Gastrocnemius medialis (tissue), 4 donors: ENCODE measurements around the gene DBNL.

Source experiments
- CTCF ChIP-seq, 5 experiments: fragments of 450-650 bp in 3 of 5; fragments of 200-600 bp in 2 of 5; sonication (generic) in 2 of 5; IDR thresholded peaks in 4 of 5; conservative IDR thresholded peaks in 1 of 5; 1 replicate in 4 of 5; 2 replicates in 1 of 5; pipeline ENCODE4 v1.5.1; 2016 to 2019; ENCODE audit warnings: antibody characterized with exemption in 5 of 5, mild to moderate bottlenecking in 3 of 5, moderate library complexity in 3 of 5
- POLR2A ChIP-seq, 2 donors: fragments of 450-650 bp; IDR thresholded peaks; one replicate each; pipeline ENCODE4 v1.6.1; 2017; ENCODE audit warnings: antibody characterized with exemption in 2 of 2, mild to moderate bottlenecking in 2 of 2, moderate library complexity in 2 of 2

- TF ChIP-seq CTCF (IDR thresholded peaks at IDR 0.05 in 4 of 5, conservative IDR thresholded peaks at IDR 0.05 in 1 of 5) (no peak), POLR2A (IDR thresholded peaks at IDR 0.05) (no peak)
Measured at GRCh38 chr7:44066111-44066460, 21.6 kb downstream of the DBNL start.
